SKM-1 (cell line): ENCODE data around the gene DNMBP.
"Not testable (repeated sequence)": the region's sequence is repeated elsewhere in the genome, so short reads cannot be mapped to it uniquely, and the experiment has no call there.

Experiments used
- DNase-seq: peaks from one replicate; lab custom pipeline; 2025; ENCODE audit not compliant: unreplicated experiment; lab: John Stamatoyannopoulos, UW

DNMBP gene

GRCh38 chr10:99917963-99918825, 91.6 kb downstream of the DNMBP start:
- no peak for DNase-seq

- DNase-seq: no peak
These were observed 93.0 kb downstream of the DNMBP start for GRCh38 chr10:99916776-99917175.

- no peak for DNase-seq
These were observed 94.3 kb downstream of the DNMBP start for GRCh38 chr10:99915414-99915813.

- no peak for DNase-seq
These were observed 95.5 kb downstream of the DNMBP start for GRCh38 chr10:99914236-99914635.

- DNase-seq: no peak
These were observed 95.9 kb downstream of the DNMBP start for GRCh38 chr10:99913831-99914235.

- DNase-seq: no peak
These were observed 97.7 kb downstream of the DNMBP start for GRCh38 chr10:99912041-99912440.

- DNase-seq: no peak
These were observed 101.2 kb downstream of the DNMBP start for GRCh38 chr10:99908512-99908911.

GRCh38 chr10:99906470-99906869, 103.3 kb downstream of the DNMBP start:
- no peak for DNase-seq

GRCh38 chr10:99905971-99906370, 103.8 kb downstream of the DNMBP start:
- no peak for DNase-seq

- no peak for DNase-seq
These were observed 113.9 kb downstream of the DNMBP start for GRCh38 chr10:99895867-99896266.

GRCh38 chr10:99895066-99895465, 114.7 kb downstream of the DNMBP start:
- not testable (repeated sequence) for DNase-seq

- no peak for DNase-seq
These were observed 115.1 kb downstream of the DNMBP start for GRCh38 chr10:99894613-99895012.

- DNase-seq: no peak
These were observed 121.1 kb downstream of the DNMBP start for GRCh38 chr10:99888622-99889021.

GRCh38 chr10:99883523-99883922, 126.2 kb downstream of the DNMBP start:
- DNase-seq: no peak

- DNase-seq: no peak
These were observed 128.4 kb downstream of the DNMBP start for GRCh38 chr10:99881371-99881770.

GRCh38 chr10:99880080-99880835, 129.5 kb downstream of the DNMBP start:
- DNase-seq: no peak

- DNase-seq: no peak
These were observed 134.3 kb downstream of the DNMBP start for GRCh38 chr10:99875473-99875872.

- DNase-seq: no peak
These were observed 135.2 kb downstream of the DNMBP start for GRCh38 chr10:99874341-99875085.

GRCh38 chr10:99873846-99874245, 135.9 kb downstream of the DNMBP start:
- no peak for DNase-seq

GRCh38 chr10:99872367-99873162, 137.2 kb downstream of the DNMBP start:
- DNase-seq: no peak
